Islet of Langerhans (tissue), 1 donor: ENCODE results near the gene RIMBP2.

Experiments used
- FAIRE-seq: peaks from one replicate; lab custom pipeline; 2011; peaks lifted over from hg19 to GRCh38; lab: Jason Lieb, UNC

The RIMBP2 gene

GRCh38 chr12:130529781-130530180 lies 186.3 kb downstream of the RIMBP2 start:
- no peak for FAIRE-seq

- no peak for FAIRE-seq
These were observed 188.9 kb downstream of the RIMBP2 start for GRCh38 chr12:130527239-130527638.

- no peak for FAIRE-seq
These were observed 189.3 kb downstream of the RIMBP2 start for GRCh38 chr12:130526813-130527212.

- FAIRE-seq = no peak
These were observed 190.5 kb downstream of the RIMBP2 start for GRCh38 chr12:130525384-130526172.

GRCh38 chr12:130524759-130525158 lies 191.3 kb downstream of the RIMBP2 start:
- FAIRE-seq = no peak

- FAIRE-seq = no peak
These were observed 192.1 kb downstream of the RIMBP2 start for GRCh38 chr12:130523863-130524614.

GRCh38 chr12:130523208-130523607 lies 192.9 kb downstream of the RIMBP2 start:
- no peak for FAIRE-seq

GRCh38 chr12:130522244-130522834 lies 193.8 kb downstream of the RIMBP2 start:
- no peak for FAIRE-seq

GRCh38 chr12:130521375-130522124 lies 194.5 kb downstream of the RIMBP2 start:
- no peak for FAIRE-seq

GRCh38 chr12:130520784-130521183 lies 195.3 kb downstream of the RIMBP2 start:
- FAIRE-seq = no peak

GRCh38 chr12:130517588-130517987 lies 198.5 kb downstream of the RIMBP2 start:
- FAIRE-seq = no peak

- no peak for FAIRE-seq
These were observed 201.9 kb downstream of the RIMBP2 start for GRCh38 chr12:130514149-130514551.

GRCh38 chr12:130513556-130513955 lies 202.5 kb downstream of the RIMBP2 start:
- no peak for FAIRE-seq

GRCh38 chr12:130511285-130511684 lies 204.8 kb downstream of the RIMBP2 start:
- no peak for FAIRE-seq

GRCh38 chr12:130509454-130509853 lies 206.6 kb downstream of the RIMBP2 start:
- FAIRE-seq = no peak

- no peak for FAIRE-seq
These were observed 207.3 kb downstream of the RIMBP2 start for GRCh38 chr12:130508847-130509246.

GRCh38 chr12:130508318-130508717 lies 207.8 kb downstream of the RIMBP2 start:
- no peak for FAIRE-seq

GRCh38 chr12:130506844-130507243 lies 209.3 kb downstream of the RIMBP2 start:
- FAIRE-seq = no peak

- no peak for FAIRE-seq
These were observed 211.3 kb downstream of the RIMBP2 start for GRCh38 chr12:130504840-130505175.

GRCh38 chr12:130504110-130504839 lies 211.8 kb downstream of the RIMBP2 start:
- no peak for FAIRE-seq

GRCh38 chr12:130501821-130502220 lies 214.3 kb downstream of the RIMBP2 start:
- FAIRE-seq = no peak

GRCh38 chr12:130500835-130501330 lies 215.2 kb downstream of the RIMBP2 start:
- FAIRE-seq = no peak
